Esophagus squamous epithelium (tissue), 4 donors: ENCODE data around the gene DUSP18.

Experiments used
- POLR2A ChIP-seq, 4 donors: fragments of 450-650 bp; IDR thresholded peaks; one replicate each; pipeline ENCODE4 v1.6.1; 2017; ENCODE audit warnings: antibody characterized with exemption in 4 of 4, mild to moderate bottlenecking in 4 of 4, moderate library complexity in 3 of 4
- TF ChIP-seq, protein P1 (sequence below), 6 experiments: fragments of 450-650 bp in 4 of 6; fragments of 200-600 bp in 2 of 6; sonication (generic) in 2 of 6; IDR thresholded peaks; one replicate each; pipeline ENCODE4 v1.5.1; 2016 to 2019; ENCODE audit warnings: antibody characterized with exemption in 6 of 6, mild to moderate bottlenecking in 4 of 6, moderate library complexity in 4 of 6

DNA sequence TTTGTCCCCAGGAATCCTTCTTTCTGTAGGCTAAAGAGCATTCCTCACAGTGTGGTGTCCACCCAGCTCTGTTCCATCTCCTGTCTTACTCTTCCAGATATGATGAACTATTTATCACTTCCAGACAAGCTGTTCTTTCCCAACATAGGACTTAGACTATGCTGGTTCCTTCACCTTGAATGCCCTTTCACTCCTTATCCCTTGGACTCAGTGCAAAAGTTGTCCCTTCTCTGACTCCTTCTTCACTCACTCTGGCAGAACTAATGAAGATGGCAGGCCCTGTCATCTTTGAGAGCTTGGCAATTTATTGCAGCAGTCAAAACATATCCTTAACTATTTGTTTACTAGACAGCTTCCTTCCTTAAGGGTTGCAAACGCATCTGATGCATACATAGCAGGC is 23.5 kb upstream of the DUSP18 start:
- no peak for TF ChIP-seq POLR2A (IDR thresholded peaks at IDR 0.05)
- TF ChIP-seq, protein P1, sequence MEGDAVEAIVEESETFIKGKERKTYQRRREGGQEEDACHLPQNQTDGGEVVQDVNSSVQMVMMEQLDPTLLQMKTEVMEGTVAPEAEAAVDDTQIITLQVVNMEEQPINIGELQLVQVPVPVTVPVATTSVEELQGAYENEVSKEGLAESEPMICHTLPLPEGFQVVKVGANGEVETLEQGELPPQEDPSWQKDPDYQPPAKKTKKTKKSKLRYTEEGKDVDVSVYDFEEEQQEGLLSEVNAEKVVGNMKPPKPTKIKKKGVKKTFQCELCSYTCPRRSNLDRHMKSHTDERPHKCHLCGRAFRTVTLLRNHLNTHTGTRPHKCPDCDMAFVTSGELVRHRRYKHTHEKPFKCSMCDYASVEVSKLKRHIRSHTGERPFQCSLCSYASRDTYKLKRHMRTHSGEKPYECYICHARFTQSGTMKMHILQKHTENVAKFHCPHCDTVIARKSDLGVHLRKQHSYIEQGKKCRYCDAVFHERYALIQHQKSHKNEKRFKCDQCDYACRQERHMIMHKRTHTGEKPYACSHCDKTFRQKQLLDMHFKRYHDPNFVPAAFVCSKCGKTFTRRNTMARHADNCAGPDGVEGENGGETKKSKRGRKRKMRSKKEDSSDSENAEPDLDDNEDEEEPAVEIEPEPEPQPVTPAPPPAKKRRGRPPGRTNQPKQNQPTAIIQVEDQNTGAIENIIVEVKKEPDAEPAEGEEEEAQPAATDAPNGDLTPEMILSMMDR (IDR thresholded peaks at IDR 0.05): no peak
